Astrocyte (in vitro differentiated cells and primary cell): ENCODE data around the gene ZNF618.

Experiments used
- EZH2 ChIP-seq: IDR thresholded peaks from 2 replicates; pipeline ENCODE4 v1.6.1; 2012; ENCODE audit warnings: mild to moderate bottlenecking, low read length, inconsistent platforms; ENCODE audit not compliant: insufficient read depth
- TF ChIP-seq, protein P1 (sequence below): IDR thresholded peaks from 2 replicates; pipeline ENCODE4 v1.5.1; 2011; ENCODE audit warnings: low read depth, mild to moderate bottlenecking, inconsistent platforms, low read length, moderate library complexity; ENCODE audit not compliant: insufficient read depth

GRCh38 chr9:114098936-114099668, 223.0 kb downstream of the ZNF618 start, which contains the start of gene KIF12:
- TF ChIP-seq, protein P1, sequence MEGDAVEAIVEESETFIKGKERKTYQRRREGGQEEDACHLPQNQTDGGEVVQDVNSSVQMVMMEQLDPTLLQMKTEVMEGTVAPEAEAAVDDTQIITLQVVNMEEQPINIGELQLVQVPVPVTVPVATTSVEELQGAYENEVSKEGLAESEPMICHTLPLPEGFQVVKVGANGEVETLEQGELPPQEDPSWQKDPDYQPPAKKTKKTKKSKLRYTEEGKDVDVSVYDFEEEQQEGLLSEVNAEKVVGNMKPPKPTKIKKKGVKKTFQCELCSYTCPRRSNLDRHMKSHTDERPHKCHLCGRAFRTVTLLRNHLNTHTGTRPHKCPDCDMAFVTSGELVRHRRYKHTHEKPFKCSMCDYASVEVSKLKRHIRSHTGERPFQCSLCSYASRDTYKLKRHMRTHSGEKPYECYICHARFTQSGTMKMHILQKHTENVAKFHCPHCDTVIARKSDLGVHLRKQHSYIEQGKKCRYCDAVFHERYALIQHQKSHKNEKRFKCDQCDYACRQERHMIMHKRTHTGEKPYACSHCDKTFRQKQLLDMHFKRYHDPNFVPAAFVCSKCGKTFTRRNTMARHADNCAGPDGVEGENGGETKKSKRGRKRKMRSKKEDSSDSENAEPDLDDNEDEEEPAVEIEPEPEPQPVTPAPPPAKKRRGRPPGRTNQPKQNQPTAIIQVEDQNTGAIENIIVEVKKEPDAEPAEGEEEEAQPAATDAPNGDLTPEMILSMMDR = no peak
- peak; percentile 36 for TF ChIP-seq EZH2
